Type B pancreatic cell (in vitro differentiated cells): ENCODE measurements around the gene KIRREL3. TPM values are rescaled to one million over a fixed set of nuclear protein-coding genes. Genes with fewer than 3 reads are reported as not detected.

ENCODE experiments used
- DNase-seq: peaks from one replicate; pipeline ENCODE4 v3.0.0; 2021; ENCODE audit warnings: mixed read lengths; ENCODE audit not compliant: unreplicated experiment; ENCODE audit errors: extremely low spot score
- H3K27ac Mint-ChIP-seq: 2 replicates; pipeline ENCODE4 v1.8.0; 2021; ENCODE audit warnings: mild to moderate bottlenecking, mixed read lengths
- H3K27me3 Mint-ChIP-seq: 2 replicates; pipeline ENCODE4 v1.8.0; 2021; ENCODE audit warnings: mixed read lengths
- H3K36me3 Mint-ChIP-seq: 2 replicates; pipeline ENCODE4 v1.8.0; 2021; ENCODE audit warnings: mixed read lengths
- H3K4me1 Mint-ChIP-seq: one replicate; pipeline ENCODE4 v1.8.0; 2021; ENCODE audit warnings: mixed read lengths; ENCODE audit not compliant: unreplicated experiment
- H3K4me3 Mint-ChIP-seq: 2 replicates; pipeline ENCODE4 v1.8.0; 2021; ENCODE audit warnings: mild to moderate bottlenecking, mixed read lengths
- H3K9me3 Mint-ChIP-seq: 2 replicates; pipeline ENCODE4 v1.8.0; 2021; ENCODE audit warnings: mixed read lengths
- total RNA-seq: library from RNA; stranded (reverse); gene quantifications from 2 replicates; pipeline ENCODE4 v1.2.1, GENCODE V29; 2021; ENCODE audit warnings: low replicate concordance
- TF ChIP-seq, protein P1 (sequence below): fragments of 200-600 bp; sonication (generic); conservative IDR thresholded peaks from 2 replicates; pipeline ENCODE4 v1.5.0; 2021; ENCODE audit warnings: antibody characterized with exemption, mild to moderate bottlenecking

The KIRREL3 gene
- total RNA-seq, 1 donor from 2014 or later = 4.1 TPM

- TF ChIP-seq, protein P1, sequence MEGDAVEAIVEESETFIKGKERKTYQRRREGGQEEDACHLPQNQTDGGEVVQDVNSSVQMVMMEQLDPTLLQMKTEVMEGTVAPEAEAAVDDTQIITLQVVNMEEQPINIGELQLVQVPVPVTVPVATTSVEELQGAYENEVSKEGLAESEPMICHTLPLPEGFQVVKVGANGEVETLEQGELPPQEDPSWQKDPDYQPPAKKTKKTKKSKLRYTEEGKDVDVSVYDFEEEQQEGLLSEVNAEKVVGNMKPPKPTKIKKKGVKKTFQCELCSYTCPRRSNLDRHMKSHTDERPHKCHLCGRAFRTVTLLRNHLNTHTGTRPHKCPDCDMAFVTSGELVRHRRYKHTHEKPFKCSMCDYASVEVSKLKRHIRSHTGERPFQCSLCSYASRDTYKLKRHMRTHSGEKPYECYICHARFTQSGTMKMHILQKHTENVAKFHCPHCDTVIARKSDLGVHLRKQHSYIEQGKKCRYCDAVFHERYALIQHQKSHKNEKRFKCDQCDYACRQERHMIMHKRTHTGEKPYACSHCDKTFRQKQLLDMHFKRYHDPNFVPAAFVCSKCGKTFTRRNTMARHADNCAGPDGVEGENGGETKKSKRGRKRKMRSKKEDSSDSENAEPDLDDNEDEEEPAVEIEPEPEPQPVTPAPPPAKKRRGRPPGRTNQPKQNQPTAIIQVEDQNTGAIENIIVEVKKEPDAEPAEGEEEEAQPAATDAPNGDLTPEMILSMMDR = no peak
- Mint-ChIP-seq H3K9me3 (peaks cover 5% of the 10 kb centered on the region), H3K27me3 (peaks cover 6% of the 10 kb centered on the region), H3K4me3 (no peak overlapping the region), H3K4me1 (peaks cover 18% of the 10 kb centered on the region), H3K27ac (no peak overlapping the region), H3K36me3 (no peaks in the 10 kb centered on the region)
- no peak for DNase-seq
Measured at GRCh38 chr11:126817096-126817495, 183.5 kb downstream of the KIRREL3 start.

DNA sequence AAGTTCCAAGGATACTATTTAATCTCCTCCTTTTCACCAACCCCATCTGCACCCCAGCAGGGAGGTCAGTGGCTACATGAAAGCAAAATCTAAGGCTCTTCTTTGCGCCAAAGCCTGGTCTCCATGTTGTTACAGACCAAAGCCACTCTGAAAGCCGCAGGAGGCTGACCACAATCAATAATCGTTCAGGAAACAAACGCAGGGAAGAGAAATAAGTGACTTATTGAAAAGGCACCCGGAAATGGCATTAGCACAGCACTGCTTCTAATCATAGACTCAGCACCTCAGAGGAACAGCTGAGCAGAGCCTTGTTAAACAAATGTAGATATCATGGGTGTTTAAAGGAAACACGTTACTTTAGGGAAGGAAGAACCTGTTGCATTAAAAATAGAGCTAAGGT lies 183.9 kb downstream of the KIRREL3 start:
- Mint-ChIP-seq H3K4me1 (peaks cover 18% of the 10 kb centered on the region), H3K9me3 (peaks cover 5% of the 10 kb centered on the region), H3K27me3 (peaks cover 6% of the 10 kb centered on the region), H3K27ac (no peak overlapping the region), H3K36me3 (no peaks in the 10 kb centered on the region), H3K4me3 (no peak overlapping the region)
- no peak for DNase-seq
- TF ChIP-seq, protein P1 = no peak

DNA sequence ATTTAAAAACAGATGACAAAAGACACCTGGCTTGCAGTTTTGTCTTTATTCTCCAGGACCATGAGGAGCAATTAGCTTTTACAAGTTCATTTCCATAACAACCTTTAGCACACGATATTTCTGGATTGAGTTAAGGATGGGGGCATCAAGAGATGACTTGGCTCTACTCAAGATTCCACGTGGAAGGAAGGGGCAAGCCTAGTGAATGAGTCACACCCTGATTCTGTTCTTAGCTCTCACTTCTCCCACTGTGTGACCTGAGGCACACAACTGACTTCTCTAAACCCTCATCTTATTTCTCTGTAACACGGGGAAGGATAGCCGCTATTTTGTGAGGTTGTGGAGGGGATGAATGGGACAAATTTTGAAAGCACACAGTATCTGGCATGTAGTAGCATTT lies 185.5 kb downstream of the KIRREL3 start:
- Mint-ChIP-seq H3K9me3 (peaks cover 5% of the 10 kb centered on the region), H3K36me3 (no peaks in the 10 kb centered on the region), H3K4me3 (no peak overlapping the region), H3K4me1 (peaks cover 18% of the 10 kb centered on the region), H3K27me3 (peaks cover 6% of the 10 kb centered on the region), H3K27ac (no peak overlapping the region)
- TF ChIP-seq, protein P1 = no peak
- no peak for DNase-seq

DNA sequence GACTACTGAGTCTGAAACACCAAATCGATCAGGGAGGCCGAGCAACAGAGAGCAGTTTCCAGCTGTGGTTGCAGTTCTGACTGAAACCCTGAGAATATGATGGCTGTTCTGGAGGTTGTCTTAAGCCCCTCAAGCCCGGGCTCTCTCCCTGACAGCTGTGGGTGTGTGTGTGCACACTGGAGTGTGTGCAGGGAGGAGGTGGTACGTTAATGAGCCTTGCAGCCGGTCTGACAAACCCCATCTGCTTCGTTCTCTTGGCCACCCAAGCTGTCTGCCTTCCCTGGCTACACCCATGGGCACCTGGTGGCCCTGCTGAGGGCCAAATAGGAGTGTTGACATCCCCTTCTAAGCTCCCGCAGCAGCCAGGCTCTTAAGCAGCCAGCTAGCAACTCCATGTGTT lies 189.8 kb downstream of the KIRREL3 start:
- Mint-ChIP-seq H3K36me3 (no peaks in the 10 kb centered on the region), H3K9me3 (peaks cover 5% of the 10 kb centered on the region), H3K4me3 (no peak overlapping the region), H3K4me1 (peaks cover 22% of the 10 kb centered on the region), H3K27me3 (peaks cover 2% of the 10 kb centered on the region), H3K27ac (no peak overlapping the region)
- no peak for DNase-seq
- TF ChIP-seq, protein P1 = no peak

GRCh38 chr11:126809514-126810289 lies 190.9 kb downstream of the KIRREL3 start:
- TF ChIP-seq, protein P1 = no peak
- H3K4me1 Mint-ChIP-seq = peaks cover 25% of the 10 kb centered on the region
- no peak for DNase-seq
- H3K27ac Mint-ChIP-seq = no peak overlapping the region
- H3K9me3 Mint-ChIP-seq = peaks cover 5% of the 10 kb centered on the region
- H3K36me3 Mint-ChIP-seq = no peaks in the 10 kb centered on the region
- no peaks in the 10 kb centered on the region for H3K27me3 Mint-ChIP-seq
- H3K4me3 Mint-ChIP-seq = no peak overlapping the region
